ENCODE results near the gene BICRA. TPM values are rescaled to one million over a fixed set of nuclear protein-coding genes. Genes with fewer than 3 reads are reported as not detected.

BICRA gene
- total RNA-seq, 1 experiment from 2014 or later: 13.1 TPM

DNA sequence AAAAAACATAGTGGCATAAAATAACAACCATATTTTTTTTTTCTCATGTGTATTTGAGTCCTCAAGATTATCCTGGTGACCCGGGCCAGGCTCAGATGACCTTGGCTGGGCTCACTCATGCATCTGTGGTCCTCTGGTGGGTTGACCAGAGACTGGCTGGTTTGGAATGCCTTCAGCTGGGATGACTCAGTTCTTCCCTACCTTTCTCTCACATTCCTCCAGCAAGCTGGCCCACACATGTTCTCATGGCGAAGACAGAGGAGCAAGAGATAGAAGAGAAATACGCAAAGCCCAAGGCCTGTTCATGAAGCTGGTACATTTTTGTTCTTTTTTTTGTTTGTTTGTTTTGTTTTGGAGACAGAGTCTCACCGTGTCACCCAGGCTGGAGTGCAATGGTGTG lies 21.6 kb upstream of the BICRA start:
- Mint-ChIP-seq H3K27me3 (ENCODE audit: insufficient read depth, unreplicated experiment) (no peaks in the 10 kb centered on the region), H3K4me3 (ENCODE audit: unreplicated experiment) (no peak overlapping the region), H3K36me3 (ENCODE audit: insufficient read depth, unreplicated experiment) (no peaks in the 10 kb centered on the region), H3K9me3 (ENCODE audit: unreplicated experiment) (peaks cover 7% of the 10 kb centered on the region), H3K4me1 (ENCODE audit: insufficient read depth, unreplicated experiment) (peaks cover 5% of the 10 kb centered on the region), H3K27ac (ENCODE audit: low read depth, unreplicated experiment) (no peak overlapping the region)
- no peak for DNase-seq (ENCODE audit: unreplicated experiment)
- ChIA-PET POLR2A (interaction anchor here (0.7 kb wide), 1 partner anchor 138 kb away, joined by 3 read pairs; no protein-coding TSS in a partner anchor), CTCF (interaction anchor here (1.1 kb wide), 1 partner anchor 9 kb away, joined by 5 read pairs; no protein-coding TSS in a partner anchor)
- intact Hi-C loops (cut with micrococcal nuclease): no loop called here
- TF ChIP-seq, protein P1, sequence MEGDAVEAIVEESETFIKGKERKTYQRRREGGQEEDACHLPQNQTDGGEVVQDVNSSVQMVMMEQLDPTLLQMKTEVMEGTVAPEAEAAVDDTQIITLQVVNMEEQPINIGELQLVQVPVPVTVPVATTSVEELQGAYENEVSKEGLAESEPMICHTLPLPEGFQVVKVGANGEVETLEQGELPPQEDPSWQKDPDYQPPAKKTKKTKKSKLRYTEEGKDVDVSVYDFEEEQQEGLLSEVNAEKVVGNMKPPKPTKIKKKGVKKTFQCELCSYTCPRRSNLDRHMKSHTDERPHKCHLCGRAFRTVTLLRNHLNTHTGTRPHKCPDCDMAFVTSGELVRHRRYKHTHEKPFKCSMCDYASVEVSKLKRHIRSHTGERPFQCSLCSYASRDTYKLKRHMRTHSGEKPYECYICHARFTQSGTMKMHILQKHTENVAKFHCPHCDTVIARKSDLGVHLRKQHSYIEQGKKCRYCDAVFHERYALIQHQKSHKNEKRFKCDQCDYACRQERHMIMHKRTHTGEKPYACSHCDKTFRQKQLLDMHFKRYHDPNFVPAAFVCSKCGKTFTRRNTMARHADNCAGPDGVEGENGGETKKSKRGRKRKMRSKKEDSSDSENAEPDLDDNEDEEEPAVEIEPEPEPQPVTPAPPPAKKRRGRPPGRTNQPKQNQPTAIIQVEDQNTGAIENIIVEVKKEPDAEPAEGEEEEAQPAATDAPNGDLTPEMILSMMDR (IDR thresholded peaks at IDR 0.05; ENCODE audit: unreplicated experiment): no peak
- BruUV-seq (replicated peaks): no TSS peak

DNA sequence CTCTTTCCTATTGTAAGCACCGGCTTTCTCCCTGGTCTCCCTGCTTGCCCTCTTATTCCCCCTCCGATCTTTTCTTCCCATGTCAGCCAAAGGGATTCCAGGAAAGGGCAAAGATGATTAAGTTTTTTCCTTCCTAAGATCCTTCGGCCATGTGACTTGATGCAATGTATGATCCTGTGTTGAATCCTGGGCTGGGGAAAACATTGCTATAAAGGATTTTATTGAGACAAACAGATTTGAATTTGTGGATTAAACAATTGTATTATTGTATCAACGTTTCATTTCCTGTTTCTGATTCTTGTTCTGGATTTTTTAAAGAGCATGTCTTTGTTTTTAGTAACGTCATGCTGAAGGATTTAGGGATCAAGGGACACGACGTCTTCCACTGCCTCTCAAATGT lies 19.1 kb upstream of the BICRA start:
- H3K9me3 Mint-ChIP-seq (ENCODE audit: unreplicated experiment): peaks cover 6% of the 10 kb centered on the region
- TF ChIP-seq, protein P1 (IDR thresholded peaks at IDR 0.05; ENCODE audit: unreplicated experiment): no peak
- no peak for DNase-seq (ENCODE audit: unreplicated experiment)
- H3K4me1 Mint-ChIP-seq (ENCODE audit: insufficient read depth, unreplicated experiment): no peaks in the 10 kb centered on the region
- no peaks in the 10 kb centered on the region for H3K36me3 Mint-ChIP-seq (ENCODE audit: insufficient read depth, unreplicated experiment)
- no peak overlapping the region for H3K27ac Mint-ChIP-seq (ENCODE audit: low read depth, unreplicated experiment)
- no peaks in the 10 kb centered on the region for H3K27me3 Mint-ChIP-seq (ENCODE audit: insufficient read depth, unreplicated experiment)
- CTCF ChIA-PET: no interaction called here
- POLR2A ChIA-PET: no interaction called here
- no TSS peak for BruUV-seq (replicated peaks)
- H3K4me3 Mint-ChIP-seq (ENCODE audit: unreplicated experiment): no peak overlapping the region
- intact Hi-C loops (cut with micrococcal nuclease): no loop called here

DNA sequence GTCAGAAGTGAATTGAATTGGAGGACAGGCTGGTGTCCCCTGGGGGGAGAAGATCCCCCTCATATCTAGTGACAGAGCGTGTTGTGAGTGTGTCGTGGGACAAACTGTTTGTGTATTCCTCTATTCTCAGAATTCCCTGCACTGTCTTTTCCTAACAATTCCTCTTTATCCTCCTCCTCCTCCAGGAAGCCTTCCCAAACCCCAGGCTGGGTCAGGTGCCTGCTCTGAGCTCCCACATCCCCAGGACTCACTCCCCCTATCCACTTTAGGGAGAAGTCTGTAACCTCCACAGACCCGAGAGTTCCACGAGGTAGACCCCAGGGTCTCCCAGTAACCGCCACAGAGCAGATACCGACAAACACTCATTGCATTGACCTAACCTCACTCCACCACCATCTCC lies 15.1 kb upstream of the BICRA start:
- intact Hi-C loops (cut with micrococcal nuclease): no loop called here
- Mint-ChIP-seq H3K36me3 (ENCODE audit: insufficient read depth, unreplicated experiment) (peaks cover 8% of the 10 kb centered on the region), H3K4me1 (ENCODE audit: insufficient read depth, unreplicated experiment) (peaks cover 14% of the 10 kb centered on the region), H3K27ac (ENCODE audit: low read depth, unreplicated experiment) (no peak overlapping the region), H3K4me3 (ENCODE audit: unreplicated experiment) (no peak overlapping the region), H3K27me3 (ENCODE audit: insufficient read depth, unreplicated experiment) (no peaks in the 10 kb centered on the region), H3K9me3 (ENCODE audit: unreplicated experiment) (no peaks in the 10 kb centered on the region)
- TF ChIP-seq, protein P1 (IDR thresholded peaks at IDR 0.05; ENCODE audit: unreplicated experiment): no peak
- ChIA-PET POLR2A (no interaction called here), CTCF (interaction anchor here (0.6 to 0.9 kb wide), 4 partner anchors 33 to 581 kb away, joined by 3 to 5 read pairs (median 4); no protein-coding TSS in a partner anchor)
- no peak for DNase-seq (ENCODE audit: unreplicated experiment)
- no TSS peak for BruUV-seq (replicated peaks)

DNA sequence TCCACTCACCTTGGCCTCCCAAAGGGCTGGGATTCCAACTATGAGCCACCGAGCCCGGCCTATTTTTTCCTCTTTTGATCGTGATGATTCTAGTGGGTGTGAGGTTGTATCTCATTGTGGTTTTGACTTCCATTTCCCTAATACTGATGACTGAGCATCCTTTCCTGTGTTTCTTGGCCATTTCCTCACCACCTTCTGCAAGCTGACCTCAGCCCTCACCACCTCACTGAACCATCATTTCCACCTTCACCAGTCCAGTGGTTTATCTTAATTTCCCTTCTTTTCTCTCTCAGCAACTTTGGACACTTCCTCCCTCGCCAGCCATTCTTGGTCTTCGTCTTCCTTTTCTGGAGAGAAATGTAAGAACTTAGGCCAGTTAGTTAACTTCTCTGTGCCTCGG lies 13.0 kb upstream of the BICRA start:
- intact Hi-C loops (cut with micrococcal nuclease): no loop called here
- Mint-ChIP-seq H3K4me1 (ENCODE audit: insufficient read depth, unreplicated experiment) (peaks cover 23% of the 10 kb centered on the region), H3K36me3 (ENCODE audit: insufficient read depth, unreplicated experiment) (peaks cover 17% of the 10 kb centered on the region), H3K4me3 (ENCODE audit: unreplicated experiment) (no peak overlapping the region), H3K9me3 (ENCODE audit: unreplicated experiment) (no peaks in the 10 kb centered on the region), H3K27me3 (ENCODE audit: insufficient read depth, unreplicated experiment) (no peaks in the 10 kb centered on the region), H3K27ac (ENCODE audit: low read depth, unreplicated experiment) (no peak overlapping the region)
- no TSS peak for BruUV-seq (replicated peaks)
- TF ChIP-seq, protein P1 (IDR thresholded peaks at IDR 0.05; ENCODE audit: unreplicated experiment): no peak
- POLR2A ChIA-PET: interaction anchor here (0.6 to 6.6 kb wide), 4 partner anchors 16 to 94 kb away, joined by 3 to 118 read pairs (median 4); no protein-coding TSS in a partner anchor
- CTCF ChIA-PET: interaction anchor here (0.6 kb wide), 3 partner anchors 17 to 112 kb away, joined by 3 read pairs; no protein-coding TSS in a partner anchor
- DNase-seq (ENCODE audit: unreplicated experiment): no peak

All from MCF 10A (cell line).